HCT116 (cell line): Measurements from ENCODE around the gene AKAP11. TPM values are rescaled to one million over a fixed set of nuclear protein-coding genes. Genes with fewer than 3 reads are reported as not detected.

ENCODE experiments used
- ATAC-seq: fragments of 200-7000 bp; cut with Tn5 transposase; 2 replicates; pipeline ENCODE4 v1.9.1; 2020; ENCODE audit warnings: mild to moderate bottlenecking, moderate library complexity
- BruUV-seq: library from RNA; stranded (reverse); fragments of 400-500 nt; replicated peaks from 2 replicates; lab custom pipeline; 2021; lab: Mats Ljungman, UMichigan
- CTCF ChIA-PET: fragments of 300-600 bp; sonication (Branson Sonifier 250); formaldehyde crosslinking; loops from one replicate; lab custom pipeline; 2021; ENCODE audit warnings: antibody characterized with exemption; lab: Charles Lee
- POLR2A ChIA-PET: fragments of 300-600, 350-600 bp; sonication (Branson Sonifier 250); formaldehyde crosslinking; loops from one replicate; lab custom pipeline; 2021; ENCODE audit warnings: antibody characterized with exemption; lab: Charles Lee
- RAD21 ChIA-PET, 2 experiments: fragments of 300-600 bp; sonication (Branson Sonifier 250); formaldehyde crosslinking; loops; one replicate each; lab custom pipeline; 2023; ENCODE audit warnings: low total read pairs in 2 of 2; ENCODE audit not compliant: uncharacterized antibody in 2 of 2, unreplicated experiment in 2 of 2, low non-redundant PET in 1 of 2; lab: Charles Lee
- DNase-seq: peaks from one replicate; pipeline ENCODE4 v3.0.0-alpha.2; 2010; ENCODE audit warnings: low read depth, low spot score
- H2AFZ ChIP-seq: fragments of 200-600 bp; shearing (Covaris generic), sonication (generic); 2 replicates; pipeline ENCODE4 v1.6.1; 2017; ENCODE audit warnings: low read depth, mixed run types, mixed read lengths, antibody characterized with exemption, low read length; ENCODE audit not compliant: poor library complexity, severe bottlenecking
- H3K27ac ChIP-seq: 2 replicates; pipeline ENCODE4 v1.5.1; 2012; ENCODE audit warnings: low read depth, low read length
- H3K27me3 ChIP-seq: fragments of 200-600 bp; sonication (generic); 2 replicates; pipeline ENCODE4 v1.6.1; 2016; ENCODE audit warnings: mixed run types, low read length, mixed read lengths; ENCODE audit not compliant: insufficient read depth
- H3K36me3 ChIP-seq, 2 experiments: fragments of 200-500 bp in 1 of 2; fragments of 200-600 bp in 1 of 2; sonication (Bioruptor generic) in 1 of 2; sonication (generic) in 1 of 2; 2 replicates each; pipeline versions ENCODE4 v1.5.1 to v1.6.1; 2014 to 2016; ENCODE audit warnings: low read length in 2 of 2, inconsistent platforms in 1 of 2, mixed read lengths in 1 of 2, mixed run types in 1 of 2; ENCODE audit not compliant: insufficient read depth in 2 of 2, control insufficient read depth in 1 of 2
- H3K4me1 ChIP-seq, 2 experiments: fragments of 200-600 bp in 1 of 2; sonication (generic) in 1 of 2; 2 replicates each; pipeline versions ENCODE4 v1.5.1 to v1.6.1; 2012 to 2017; ENCODE audit warnings: low read length in 2 of 2, inconsistent platforms in 1 of 2, mild to moderate bottlenecking in 1 of 2, mixed read lengths in 1 of 2, mixed run types in 1 of 2, moderate library complexity in 1 of 2; ENCODE audit not compliant: insufficient read depth in 2 of 2, control insufficient read depth in 1 of 2
- H3K4me2 ChIP-seq: fragments of 200-600 bp; sonication (generic); 2 replicates; pipeline ENCODE4 v1.6.1; 2017; ENCODE audit warnings: mixed run types, low read length, mixed read lengths
- H3K4me3 ChIP-seq, 2 experiments: fragments of 200-600 bp in 1 of 2; sonication (generic) in 1 of 2; replicated peaks in 1 of 2; 2 replicates each; pipeline ENCODE4 v1.5.1; 2011 to 2016; ENCODE audit warnings: low read length in 2 of 2, control low read depth in 1 of 2, low read depth in 1 of 2, mild to moderate bottlenecking in 1 of 2, mixed read lengths in 1 of 2, mixed run types in 1 of 2
- H3K79me2 ChIP-seq: fragments of 200-600 bp; sonication (generic); 2 replicates; pipeline ENCODE4 v1.6.1; 2017; ENCODE audit warnings: mild to moderate bottlenecking, mixed run types, low read length, moderate library complexity, mixed read lengths; ENCODE audit not compliant: insufficient read depth
- H3K9ac ChIP-seq: fragments of 200-600 bp; sonication (generic); 2 replicates; pipeline ENCODE4 v1.6.1; 2016; ENCODE audit warnings: low read length, mixed read lengths
- H3K9me2 ChIP-seq: fragments of 200-600 bp; sonication (generic), shearing (Covaris generic); 2 replicates; pipeline ENCODE4 v1.6.1; 2017; ENCODE audit warnings: mixed run types, mild to moderate bottlenecking, moderate library complexity; ENCODE audit not compliant: insufficient read depth
- H3K9me3 ChIP-seq, 2 experiments: fragments of 200-500 bp in 1 of 2; fragments of 200-600 bp in 1 of 2; sonication (Bioruptor generic) in 1 of 2; sonication (generic) in 1 of 2; 2 replicates each; pipeline ENCODE4 v1.6.1; 2014 to 2017; ENCODE audit warnings: low read length in 2 of 2, mixed read lengths in 2 of 2, inconsistent platforms in 1 of 2, low read depth in 1 of 2, mild to moderate bottlenecking in 1 of 2, mixed run types in 1 of 2, moderate library complexity in 1 of 2; ENCODE audit not compliant: control insufficient read depth in 1 of 2, insufficient read depth in 1 of 2
- H4K20me1 ChIP-seq: fragments of 200-600 bp; sonication (generic), shearing (Covaris generic); 2 replicates; pipeline ENCODE4 v1.6.1; 2017; ENCODE audit warnings: mixed run types, mild to moderate bottlenecking, moderate library complexity; ENCODE audit not compliant: insufficient read depth
- CBX3 ChIP-seq: IDR thresholded peaks from 2 replicates; pipeline ENCODE4 v1.6.1; 2012; ENCODE audit warnings: low read depth
- CTCF ChIP-seq, 3 experiments: fragments of 200-600 bp in 1 of 3; sonication (generic) in 1 of 3; IDR thresholded peaks in 2 of 3; conservative IDR thresholded peaks in 1 of 3; 2 replicates each; pipeline ENCODE4 v1.5.1; 2012 to 2017; ENCODE audit warnings: low read depth in 2 of 3, low read length in 2 of 3, antibody characterized with exemption in 1 of 3, borderline replicate concordance in 1 of 3, control low read depth in 1 of 3, mild to moderate bottlenecking in 1 of 3, mixed read lengths in 1 of 3, mixed run types in 1 of 3, moderate library complexity in 1 of 3; ENCODE audit not compliant: insufficient read depth in 1 of 3
- EGR1 ChIP-seq: IDR thresholded peaks from 2 replicates; pipeline ENCODE4 v1.6.1; 2012; ENCODE audit warnings: low read depth
- EZH2 ChIP-seq: fragments of 200-600 bp; sonication (generic); IDR thresholded peaks from 2 replicates; pipeline ENCODE4 v1.6.1; 2017; ENCODE audit warnings: antibody characterized with exemption, mixed run types
- EZH2phosphoT487 ChIP-seq: fragments of 200-600 bp; IDR thresholded peaks from 2 replicates; pipeline ENCODE4 v1.6.1; 2018; ENCODE audit warnings: antibody characterized with exemption, borderline replicate concordance
- JUND ChIP-seq: IDR thresholded peaks from 2 replicates; pipeline ENCODE4 v1.6.1; 2012
- MAX ChIP-seq: IDR thresholded peaks from 2 replicates; pipeline ENCODE4 v1.6.1; 2012
- POLR2AphosphoS5 ChIP-seq: IDR thresholded peaks from 2 replicates; pipeline ENCODE4 v1.6.1; 2011; ENCODE audit warnings: mild to moderate bottlenecking, low read depth, low read length, moderate library complexity
- SIN3A ChIP-seq: IDR thresholded peaks from 2 replicates; pipeline ENCODE4 v1.6.1; 2012; ENCODE audit warnings: low read depth
- SRF ChIP-seq: IDR thresholded peaks from 2 replicates; pipeline ENCODE4 v1.6.1; 2012; ENCODE audit warnings: low read depth
- TCF7L2 ChIP-seq: IDR thresholded peaks from 2 replicates; pipeline ENCODE4 v1.7.0; 2011; ENCODE audit warnings: borderline replicate concordance, inconsistent platforms; ENCODE audit not compliant: insufficient read depth, insufficient read length; ENCODE audit errors: extremely low read depth
- ZBTB33 ChIP-seq: IDR thresholded peaks from 2 replicates; pipeline ENCODE4 v1.6.1; 2011; ENCODE audit warnings: mild to moderate bottlenecking, low read length, moderate library complexity; ENCODE audit not compliant: insufficient replicate concordance; ENCODE audit errors: extremely low read depth
- ZFX ChIP-seq: fragments of 450-650 bp; IDR thresholded peaks from 2 replicates; pipeline ENCODE4 v1.6.1; 2017
- intact Hi-C: fragments of 100-400 bp; cut with micrococcal nuclease; formaldehyde crosslinking; loops from 2 replicates; pipeline ENCODE4 v1.10.0; 2022
- total RNA-seq: library from RNA; stranded (reverse); gene quantifications from one replicate; pipeline ENCODE4 v1.2.1, GENCODE V29; 2021; ENCODE audit not compliant: unreplicated experiment

AKAP11 gene
- total RNA-seq, 1 experiment from 2014 or later, result 21.7 TPM

- no peak for TF ChIP-seq EGR1
- TF ChIP-seq EZH2, result no peak
- no peak for TF ChIP-seq CBX3
- TF ChIP-seq, all 23 proteins: peak for 0
Measured at GRCh38 chr13:42233726-42234125, 38.2 kb upstream of the AKAP11 start (continued).

- BruUV-seq, result no TSS peak
- ChIA-PET RAD21 (no interaction called here), CTCF (no interaction called here), POLR2A (no interaction called here)
- no peak for DNase-seq
- Histone ChIP-seq H4K20me1 (no peaks in the 10 kb centered on the region), H3K27ac (no peak overlapping the region), H3K27me3 (no peaks in the 10 kb centered on the region), H3K4me3 (no peak overlapping the region), H3K79me2 (no peaks in the 10 kb centered on the region), H3K9ac (no peak overlapping the region), H3K9me2 (no peaks in the 10 kb centered on the region), H3K4me1 (no peaks in the 10 kb centered on the region), H2AFZ (no peak overlapping the region), H3K4me2 (no peak overlapping the region), H3K9me3 (no peaks in the 10 kb centered on the region), H3K36me3 (no peaks in the 10 kb centered on the region)
- intact Hi-C loops, result no loop called here
- ATAC-seq, result no peak
- TF ChIP-seq POLR2AphosphoS5 (no peak), TCF7L2 (no peak), CTCF (IDR thresholded peaks at IDR 0.05 in 2 of 3, conservative IDR thresholded peaks at IDR 0.05 in 1 of 3; ENCODE audit: borderline replicate concordance in 1 of 3, insufficient read depth in 1 of 3, low read depth in 2 of 3, low read length in 2 of 3) (no peak), SRF (no peak), MAX (no peak), SIN3A (no peak), CBX3 (no peak), ZFX (no peak), JUND (no peak), ZBTB33 (no peak), EZH2phosphoT487 (no peak)
Measured at GRCh38 chr13:42239161-42239560, 32.8 kb upstream of the AKAP11 start.
